ENCODE measurements around the gene UBE2E3. TPM values are rescaled to one million over a fixed set of nuclear protein-coding genes. Genes with fewer than 3 reads are reported as not detected.

The UBE2E3 gene
- total and polyA plus RNA-seq, 2 of the 13 experiments (the other 11 are each of a cell fraction or from before 2014, with no cell fraction given): 45.7 to 92.6 TPM

DNA sequence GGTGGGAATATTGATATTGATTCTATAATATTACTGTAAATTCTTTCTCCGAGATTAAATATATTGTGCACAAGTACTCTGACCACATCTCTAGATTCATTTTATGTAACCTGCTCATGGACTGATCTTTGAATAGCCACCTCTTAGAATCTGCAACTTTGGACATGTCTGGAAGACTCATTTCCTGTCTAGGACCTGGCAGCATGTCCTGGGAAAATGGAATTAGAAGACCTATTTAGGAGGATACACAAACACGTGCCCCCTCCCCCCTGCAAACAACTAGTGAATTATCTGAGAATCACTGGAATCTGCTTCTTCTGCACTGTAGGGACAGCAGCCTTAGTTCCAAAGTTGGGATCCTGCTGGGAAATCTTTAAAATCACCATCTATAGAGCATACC lies 94.1 kb downstream of the UBE2E3 start:
- no peak overlapping the region for H3K4me2 ChIP-seq (ENCODE audit: low read depth, low read length)
- intact Hi-C loops (cut with micrococcal nuclease; ENCODE audit: unreplicated experiment): no loop called here
- H3K4me1 ChIP-seq (ENCODE audit: insufficient read depth, low read length): no peaks in the 10 kb centered on the region
- TF ChIP-seq RFX5 (IDR thresholded peaks at IDR 0.05; ENCODE audit: low read depth, low read length) (no peak), MEIS1 (CRISPR knock-in tag; IDR thresholded peaks at IDR 0.05; ENCODE audit: borderline replicate concordance) (no peak), SRSF1 (optimal IDR thresholded peaks at IDR 0.05; ENCODE audit: low read depth, low read length) (no peak), TARDBP (CRISPR knock-in tag; IDR thresholded peaks at IDR 0.05) (no peak), DPF2 (CRISPR knock-in tag; IDR thresholded peaks at IDR 0.05; ENCODE audit: borderline replicate concordance, low read depth) (no peak), SP5 (CRISPR knock-in tag; IDR thresholded peaks at IDR 0.05; ENCODE audit: borderline replicate concordance, low read depth) (no peak), PAF1 (CRISPR knock-in tag; IDR thresholded peaks at IDR 0.05) (no peak)
- TF ChIP-seq, protein P1, sequence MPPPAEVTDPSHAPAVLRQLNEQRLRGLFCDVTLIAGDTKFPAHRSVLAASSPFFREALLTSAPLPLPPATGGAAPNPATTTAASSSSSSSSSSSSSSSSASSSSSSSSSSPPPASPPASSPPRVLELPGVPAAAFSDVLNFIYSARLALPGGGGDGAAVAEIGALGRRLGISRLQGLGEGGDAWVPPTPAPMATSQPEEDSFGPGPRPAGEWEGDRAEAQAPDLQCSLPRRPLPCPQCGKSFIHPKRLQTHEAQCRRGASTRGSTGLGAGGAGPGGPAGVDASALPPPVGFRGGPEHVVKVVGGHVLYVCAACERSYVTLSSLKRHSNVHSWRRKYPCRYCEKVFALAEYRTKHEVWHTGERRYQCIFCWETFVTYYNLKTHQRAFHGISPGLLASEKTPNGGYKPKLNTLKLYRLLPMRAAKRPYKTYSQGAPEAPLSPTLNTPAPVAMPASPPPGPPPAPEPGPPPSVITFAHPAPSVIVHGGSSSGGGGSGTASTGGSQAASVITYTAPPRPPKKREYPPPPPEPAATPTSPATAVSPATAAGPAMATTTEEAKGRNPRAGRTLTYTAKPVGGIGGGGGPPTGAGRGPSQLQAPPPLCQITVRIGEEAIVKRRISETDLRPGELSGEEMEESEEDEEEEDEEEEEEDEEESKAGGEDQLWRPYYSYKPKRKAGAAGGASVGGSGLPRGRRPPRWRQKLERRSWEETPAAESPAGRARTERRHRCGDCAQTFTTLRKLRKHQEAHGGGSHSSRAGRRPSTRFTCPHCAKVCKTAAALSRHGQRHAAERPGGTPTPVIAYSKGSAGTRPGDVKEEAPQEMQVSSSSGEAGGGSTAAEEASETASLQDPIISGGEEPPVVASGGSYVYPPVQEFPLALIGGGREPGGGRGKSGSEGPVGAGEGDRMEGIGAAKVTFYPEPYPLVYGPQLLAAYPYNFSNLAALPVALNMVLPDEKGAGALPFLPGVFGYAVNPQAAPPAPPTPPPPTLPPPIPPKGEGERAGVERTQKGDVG (CRISPR knock-in tag; IDR thresholded peaks at IDR 0.05; ENCODE audit: borderline replicate concordance): no peak
- TF ChIP-seq, protein P2, sequence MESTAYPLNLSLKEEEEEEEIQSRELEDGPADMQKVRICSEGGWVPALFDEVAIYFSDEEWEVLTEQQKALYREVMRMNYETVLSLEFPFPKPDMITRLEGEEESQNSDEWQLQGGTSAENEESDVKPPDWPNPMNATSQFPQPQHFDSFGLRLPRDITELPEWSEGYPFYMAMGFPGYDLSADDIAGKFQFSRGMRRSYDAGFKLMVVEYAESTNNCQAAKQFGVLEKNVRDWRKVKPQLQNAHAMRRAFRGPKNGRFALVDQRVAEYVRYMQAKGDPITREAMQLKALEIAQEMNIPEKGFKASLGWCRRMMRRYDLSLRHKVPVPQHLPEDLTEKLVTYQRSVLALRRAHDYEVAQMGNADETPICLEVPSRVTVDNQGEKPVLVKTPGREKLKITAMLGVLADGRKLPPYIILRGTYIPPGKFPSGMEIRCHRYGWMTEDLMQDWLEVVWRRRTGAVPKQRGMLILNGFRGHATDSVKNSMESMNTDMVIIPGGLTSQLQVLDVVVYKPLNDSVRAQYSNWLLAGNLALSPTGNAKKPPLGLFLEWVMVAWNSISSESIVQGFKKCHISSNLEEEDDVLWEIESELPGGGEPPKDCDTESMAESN (CRISPR knock-in tag; conservative IDR thresholded peaks at IDR 0.05): no peak
- 88% methylated on average over 2 of the region's 2 CpGs for WGBS (ENCODE audit: low lambda C conversion rate)
- BruUV-seq (replicated peaks): no TSS peak
- no peaks in the 10 kb centered on the region for H3K27me3 ChIP-seq (ENCODE audit: control insufficient read depth in 1 of 2, insufficient read depth in 2 of 2, low read length in 2 of 2)
- no peak overlapping the region for H2AFZ ChIP-seq (ENCODE audit: low read length)
- no peaks in the 10 kb centered on the region for H3K79me2 ChIP-seq (ENCODE audit: insufficient read depth, low read length)
- no peak overlapping the region for H3K4me3 ChIP-seq (replicated peaks in 1 of 3; ENCODE audit: insufficient read depth in 1 of 3, low read depth in 2 of 3, low read length in 3 of 3)
- no peaks in the 10 kb centered on the region for H3K9me3 ChIP-seq (ENCODE audit: low read length)
- no peaks in the 10 kb centered on the region for H4K20me1 ChIP-seq (ENCODE audit: insufficient read depth, low read length)
- FAIRE-seq: no peak
- DNase-seq (ENCODE audit: low spot score): no peak
- H3K27ac ChIP-seq (ENCODE audit: extremely low read length, insufficient read depth, low read length): no peak overlapping the region
- no peak for ATAC-seq
- H3K9ac ChIP-seq (ENCODE audit: insufficient read depth, low read depth, low read length): no peak overlapping the region
- ChIA-PET CTCF (ENCODE audit: low intra/inter-chr PET ratio, low total read pairs) (no interaction called here), POLR2A (no interaction called here)
- no peaks in the 10 kb centered on the region for H3K36me3 ChIP-seq (replicated peaks in 1 of 2; ENCODE audit: control insufficient read depth in 1 of 2, insufficient read depth in 2 of 2, low read length in 2 of 2)
- in situ Hi-C loops (cut with HindIII; ENCODE audit: extremely low pct_ligation_motif_present, low pct_unique_long_range_greater_than_20kb): no loop called here
